H1 (cell line): ENCODE results near the gene SLC25A47. TPM values are rescaled to one million over a fixed set of nuclear protein-coding genes. Genes with fewer than 3 reads are reported as not detected.
A peak's percentile ranks its signal among the peaks of the same experiment; 100 is the strongest.

ENCODE experiments used
- KDM1A ChIP-seq: fragments of 200-600, 300-600 bp; sonication (generic); IDR thresholded peaks from 2 replicates; pipeline ENCODE4 v1.7.1; 2016; ENCODE audit warnings: mild to moderate bottlenecking, low read length, borderline replicate concordance
- POLR2A ChIP-seq, 2 experiments: IDR thresholded peaks; 1 replicate in 1 of 2; 2 replicates in 1 of 2; pipeline ENCODE4 v1.6.1; 2011; ENCODE audit warnings: low read depth in 2 of 2, low read length in 2 of 2, mild to moderate bottlenecking in 2 of 2; ENCODE audit errors: control extremely low read depth in 1 of 2
- TAF1 ChIP-seq: IDR thresholded peaks from 2 replicates; pipeline ENCODE4 v1.6.1; 2011; ENCODE audit warnings: mild to moderate bottlenecking, low read depth, low read length
- TAF7 ChIP-seq: optimal IDR thresholded peaks from 2 replicates; pipeline ENCODE3; 2011; ENCODE audit warnings: low read depth, mild to moderate bottlenecking, inconsistent platforms, low read length, moderate library complexity, borderline replicate concordance
- TBP ChIP-seq: IDR thresholded peaks from 2 replicates; pipeline ENCODE4 v1.6.1; 2011; ENCODE audit warnings: low read depth, low read length, improper control_type of control experiment
- TEAD4 ChIP-seq: IDR thresholded peaks from 2 replicates; pipeline ENCODE4 v1.6.1; 2012; ENCODE audit warnings: low read depth, low read length, inconsistent platforms, mixed read lengths
- polyA plus RNA-seq, 7 experiments: library from polyadenylated mRNA; depleted of rRNA in 3 of 7; stranded (reverse) in 5 of 7; unstranded in 2 of 7; fragments of >200 nt in 5 of 7; fragments of 200-250 nt in 2 of 7; gene quantifications; 1 replicate in 5 of 7; 2 replicates in 1 of 7; 4 replicates in 1 of 7; pipeline versions ENCODE4 v1.2.1 to v1.2.3, GENCODE V29; 2011 to 2013; ENCODE audit warnings: missing spikeins in 2 of 7, mixed read lengths in 2 of 7
- total RNA-seq: library from RNA; stranded (reverse); fragmentation: NEBNext Ultra II Directional; extraction: Animal tissue kit (Norgen Biotek cat#: 25700); gene quantifications from 2 replicates; pipeline ENCODE4 v1.2.1, GENCODE V29; 2021
- TF ChIP-seq, protein P1 (sequence below): fragments of 300-600 bp; sonication (generic); IDR thresholded peaks from 2 replicates; pipeline ENCODE4 v1.7.1; 2012; ENCODE audit warnings: low read length, moderate library complexity, mild to moderate bottlenecking, inconsistent platforms; ENCODE audit not compliant: insufficient replicate concordance

Gene SLC25A47
- total and polyA plus RNA-seq, 2 of the 8 experiments (the other 6 are each of a cell fraction or from before 2014, with no cell fraction given) = not detected

DNA sequence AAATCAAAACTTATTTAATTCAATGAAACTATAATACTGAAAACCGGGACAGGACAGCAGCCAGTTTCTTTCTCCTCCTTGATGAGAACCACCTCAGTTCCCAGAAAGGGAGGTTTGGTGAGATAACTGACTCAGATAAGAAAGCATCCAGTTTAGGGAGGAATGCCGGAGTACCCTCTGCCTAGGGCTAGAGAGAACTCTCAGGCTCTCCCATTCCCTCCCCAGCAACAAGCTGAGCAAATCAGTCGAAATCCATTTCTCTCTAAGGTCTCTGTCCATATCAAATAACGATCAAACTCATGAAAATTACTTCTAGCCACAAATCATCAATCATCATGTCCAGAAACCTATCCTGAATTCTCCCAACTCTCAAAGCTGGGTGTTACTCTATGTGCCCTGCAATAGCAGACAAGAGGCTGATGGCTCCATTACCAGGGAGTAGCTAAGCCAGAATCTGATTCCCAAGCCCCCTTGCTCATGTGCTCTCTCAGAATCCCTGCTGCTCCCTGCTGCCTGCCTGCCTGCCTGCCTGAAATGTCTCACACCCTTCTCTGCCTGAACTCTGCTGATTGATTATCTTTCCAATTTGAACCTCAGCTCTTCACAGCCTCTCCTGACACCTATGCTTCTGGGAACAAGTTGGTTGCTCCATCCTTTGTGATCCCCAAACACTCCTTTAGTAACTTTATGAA is 49.4 kb downstream of the SLC25A47 start (continued):
- TF ChIP-seq, protein P1, sequence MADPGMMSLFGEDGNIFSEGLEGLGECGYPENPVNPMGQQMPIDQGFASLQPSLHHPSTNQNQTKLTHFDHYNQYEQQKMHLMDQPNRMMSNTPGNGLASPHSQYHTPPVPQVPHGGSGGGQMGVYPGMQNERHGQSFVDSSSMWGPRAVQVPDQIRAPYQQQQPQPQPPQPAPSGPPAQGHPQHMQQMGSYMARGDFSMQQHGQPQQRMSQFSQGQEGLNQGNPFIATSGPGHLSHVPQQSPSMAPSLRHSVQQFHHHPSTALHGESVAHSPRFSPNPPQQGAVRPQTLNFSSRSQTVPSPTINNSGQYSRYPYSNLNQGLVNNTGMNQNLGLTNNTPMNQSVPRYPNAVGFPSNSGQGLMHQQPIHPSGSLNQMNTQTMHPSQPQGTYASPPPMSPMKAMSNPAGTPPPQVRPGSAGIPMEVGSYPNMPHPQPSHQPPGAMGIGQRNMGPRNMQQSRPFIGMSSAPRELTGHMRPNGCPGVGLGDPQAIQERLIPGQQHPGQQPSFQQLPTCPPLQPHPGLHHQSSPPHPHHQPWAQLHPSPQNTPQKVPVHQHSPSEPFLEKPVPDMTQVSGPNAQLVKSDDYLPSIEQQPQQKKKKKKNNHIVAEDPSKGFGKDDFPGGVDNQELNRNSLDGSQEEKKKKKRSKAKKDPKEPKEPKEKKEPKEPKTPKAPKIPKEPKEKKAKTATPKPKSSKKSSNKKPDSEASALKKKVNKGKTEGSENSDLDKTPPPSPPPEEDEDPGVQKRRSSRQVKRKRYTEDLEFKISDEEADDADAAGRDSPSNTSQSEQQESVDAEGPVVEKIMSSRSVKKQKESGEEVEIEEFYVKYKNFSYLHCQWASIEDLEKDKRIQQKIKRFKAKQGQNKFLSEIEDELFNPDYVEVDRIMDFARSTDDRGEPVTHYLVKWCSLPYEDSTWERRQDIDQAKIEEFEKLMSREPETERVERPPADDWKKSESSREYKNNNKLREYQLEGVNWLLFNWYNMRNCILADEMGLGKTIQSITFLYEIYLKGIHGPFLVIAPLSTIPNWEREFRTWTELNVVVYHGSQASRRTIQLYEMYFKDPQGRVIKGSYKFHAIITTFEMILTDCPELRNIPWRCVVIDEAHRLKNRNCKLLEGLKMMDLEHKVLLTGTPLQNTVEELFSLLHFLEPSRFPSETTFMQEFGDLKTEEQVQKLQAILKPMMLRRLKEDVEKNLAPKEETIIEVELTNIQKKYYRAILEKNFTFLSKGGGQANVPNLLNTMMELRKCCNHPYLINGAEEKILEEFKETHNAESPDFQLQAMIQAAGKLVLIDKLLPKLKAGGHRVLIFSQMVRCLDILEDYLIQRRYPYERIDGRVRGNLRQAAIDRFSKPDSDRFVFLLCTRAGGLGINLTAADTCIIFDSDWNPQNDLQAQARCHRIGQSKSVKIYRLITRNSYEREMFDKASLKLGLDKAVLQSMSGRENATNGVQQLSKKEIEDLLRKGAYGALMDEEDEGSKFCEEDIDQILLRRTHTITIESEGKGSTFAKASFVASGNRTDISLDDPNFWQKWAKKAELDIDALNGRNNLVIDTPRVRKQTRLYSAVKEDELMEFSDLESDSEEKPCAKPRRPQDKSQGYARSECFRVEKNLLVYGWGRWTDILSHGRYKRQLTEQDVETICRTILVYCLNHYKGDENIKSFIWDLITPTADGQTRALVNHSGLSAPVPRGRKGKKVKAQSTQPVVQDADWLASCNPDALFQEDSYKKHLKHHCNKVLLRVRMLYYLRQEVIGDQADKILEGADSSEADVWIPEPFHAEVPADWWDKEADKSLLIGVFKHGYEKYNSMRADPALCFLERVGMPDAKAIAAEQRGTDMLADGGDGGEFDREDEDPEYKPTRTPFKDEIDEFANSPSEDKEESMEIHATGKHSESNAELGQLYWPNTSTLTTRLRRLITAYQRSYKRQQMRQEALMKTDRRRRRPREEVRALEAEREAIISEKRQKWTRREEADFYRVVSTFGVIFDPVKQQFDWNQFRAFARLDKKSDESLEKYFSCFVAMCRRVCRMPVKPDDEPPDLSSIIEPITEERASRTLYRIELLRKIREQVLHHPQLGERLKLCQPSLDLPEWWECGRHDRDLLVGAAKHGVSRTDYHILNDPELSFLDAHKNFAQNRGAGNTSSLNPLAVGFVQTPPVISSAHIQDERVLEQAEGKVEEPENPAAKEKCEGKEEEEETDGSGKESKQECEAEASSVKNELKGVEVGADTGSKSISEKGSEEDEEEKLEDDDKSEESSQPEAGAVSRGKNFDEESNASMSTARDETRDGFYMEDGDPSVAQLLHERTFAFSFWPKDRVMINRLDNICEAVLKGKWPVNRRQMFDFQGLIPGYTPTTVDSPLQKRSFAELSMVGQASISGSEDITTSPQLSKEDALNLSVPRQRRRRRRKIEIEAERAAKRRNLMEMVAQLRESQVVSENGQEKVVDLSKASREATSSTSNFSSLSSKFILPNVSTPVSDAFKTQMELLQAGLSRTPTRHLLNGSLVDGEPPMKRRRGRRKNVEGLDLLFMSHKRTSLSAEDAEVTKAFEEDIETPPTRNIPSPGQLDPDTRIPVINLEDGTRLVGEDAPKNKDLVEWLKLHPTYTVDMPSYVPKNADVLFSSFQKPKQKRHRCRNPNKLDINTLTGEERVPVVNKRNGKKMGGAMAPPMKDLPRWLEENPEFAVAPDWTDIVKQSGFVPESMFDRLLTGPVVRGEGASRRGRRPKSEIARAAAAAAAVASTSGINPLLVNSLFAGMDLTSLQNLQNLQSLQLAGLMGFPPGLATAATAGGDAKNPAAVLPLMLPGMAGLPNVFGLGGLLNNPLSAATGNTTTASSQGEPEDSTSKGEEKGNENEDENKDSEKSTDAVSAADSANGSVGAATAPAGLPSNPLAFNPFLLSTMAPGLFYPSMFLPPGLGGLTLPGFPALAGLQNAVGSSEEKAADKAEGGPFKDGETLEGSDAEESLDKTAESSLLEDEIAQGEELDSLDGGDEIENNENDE = no peak
- TF ChIP-seq TAF7 = no peak
- no peak for TF ChIP-seq TEAD4
- no peak for TF ChIP-seq KDM1A
- TF ChIP-seq TAF1 = no peak
- peak; percentile 24 to 28; a peak in 1 of 3 replicates for TF ChIP-seq POLR2A (IDR thresholded peaks at IDR 0.05; ENCODE audit: control extremely low read depth in 1 of 2, low read depth in 2 of 2, low read length in 2 of 2)
- TF ChIP-seq TBP = no peak
